Mesendoderm (in vitro differentiated cells): ENCODE data around the gene OR4Q3. TPM values are rescaled to one million over a fixed set of nuclear protein-coding genes. Genes with fewer than 3 reads are reported as not detected.
"Not testable (repeated sequence)": the region's sequence is repeated elsewhere in the genome, so short reads cannot be mapped to it uniquely, and the experiment has no call there.

Experiments used
- DNase-seq: peaks from one replicate; pipeline ENCODE4 v3.0.0; 2013
- H2AK5ac ChIP-seq: 2 replicates; pipeline ENCODE4 v1.6.1; 2013; ENCODE audit warnings: low read length, inconsistent platforms
- H2BK120ac ChIP-seq: 2 replicates; pipeline ENCODE4 v1.6.1; 2013; ENCODE audit warnings: low read depth, mild to moderate bottlenecking, low read length, moderate library complexity, mixed read lengths
- H2BK15ac ChIP-seq: replicated peaks from 2 replicates; pipeline ENCODE4 v1.6.1; 2013; ENCODE audit warnings: low read depth, mild to moderate bottlenecking, moderate library complexity
- H2BK5ac ChIP-seq: 2 replicates; pipeline ENCODE4 v1.6.1; 2013; ENCODE audit warnings: low read length, inconsistent platforms
- H3K18ac ChIP-seq: 2 replicates; pipeline ENCODE4 v1.6.1; 2013; ENCODE audit warnings: mild to moderate bottlenecking, low read length, mixed read lengths
- H3K23ac ChIP-seq: one replicate; pipeline ENCODE4 v1.6.1; 2013; ENCODE audit warnings: low read length
- H3K27ac ChIP-seq: 2 replicates; pipeline ENCODE4 v1.5.1; 2013; ENCODE audit warnings: low read depth, mild to moderate bottlenecking, inconsistent platforms, low read length, moderate library complexity
- H3K27me3 ChIP-seq: 2 replicates; pipeline ENCODE4 v1.6.1; 2013; ENCODE audit warnings: low read length, control low read depth, mild to moderate bottlenecking, inconsistent platforms; ENCODE audit not compliant: insufficient read depth, poor library complexity
- H3K36me3 ChIP-seq: 2 replicates; pipeline ENCODE4 v1.6.1; 2013; ENCODE audit warnings: low read length, inconsistent platforms; ENCODE audit not compliant: control insufficient read depth, insufficient read depth
- H3K4ac ChIP-seq: one replicate; pipeline ENCODE4 v1.6.1; 2013; ENCODE audit warnings: low read depth, mild to moderate bottlenecking, low read length, moderate library complexity
- H3K4me1 ChIP-seq: 2 replicates; pipeline ENCODE4 v1.6.1; 2013; ENCODE audit warnings: low read depth, low read length, inconsistent platforms; ENCODE audit not compliant: control insufficient read depth
- H3K4me2 ChIP-seq: 2 replicates; pipeline ENCODE4 v1.6.1; 2013; ENCODE audit warnings: low read length
- H3K4me3 ChIP-seq: 2 replicates; pipeline ENCODE4 v1.5.1; 2013; ENCODE audit warnings: mild to moderate bottlenecking, low read length
- H3K56ac ChIP-seq: one replicate; pipeline ENCODE4 v1.6.1; 2013; ENCODE audit warnings: low read length
- H3K79me1 ChIP-seq: 2 replicates; pipeline ENCODE4 v1.6.1; 2013; ENCODE audit warnings: low read length, inconsistent platforms
- H3K79me2 ChIP-seq: 2 replicates; pipeline ENCODE4 v1.6.1; 2013; ENCODE audit warnings: mild to moderate bottlenecking, low read length; ENCODE audit not compliant: control insufficient read depth, insufficient read depth
- H3K9ac ChIP-seq: 2 replicates; pipeline ENCODE4 v1.6.1; 2013; ENCODE audit warnings: low read length, inconsistent platforms
- H4K5ac ChIP-seq: one replicate; pipeline ENCODE4 v1.6.1; 2013; ENCODE audit warnings: low read length
- H4K8ac ChIP-seq: one replicate; pipeline ENCODE4 v1.6.1; 2013; ENCODE audit warnings: low read depth, mild to moderate bottlenecking, control low read depth, low read length, moderate library complexity
- WGBS: extraction: QIAGEN DNeasy Blood & Tissue Kit; methylation state at CpG from one replicate; pipeline ENCODE4 v1.1.7; 2013; ENCODE audit warnings: low lambda C conversion rate, missing lambda C conversion rate; ENCODE audit not compliant: insufficient coverage; ENCODE audit errors: extremely low coverage; 5-methylcytosine and 5-hydroxymethylcytosine counted together
- polyA plus RNA-seq, 2 experiments: library from polyadenylated mRNA; stranded (reverse); fragments of 200-250 nt; gene quantifications; one replicate each; pipeline ENCODE4 v1.2.3, GENCODE V29; 2013

The OR4Q3 gene
- polyA plus RNA-seq (2013, experiment 1 of 2): not detected
- polyA plus RNA-seq (2013, experiment 2 of 2): not detected

DNA sequence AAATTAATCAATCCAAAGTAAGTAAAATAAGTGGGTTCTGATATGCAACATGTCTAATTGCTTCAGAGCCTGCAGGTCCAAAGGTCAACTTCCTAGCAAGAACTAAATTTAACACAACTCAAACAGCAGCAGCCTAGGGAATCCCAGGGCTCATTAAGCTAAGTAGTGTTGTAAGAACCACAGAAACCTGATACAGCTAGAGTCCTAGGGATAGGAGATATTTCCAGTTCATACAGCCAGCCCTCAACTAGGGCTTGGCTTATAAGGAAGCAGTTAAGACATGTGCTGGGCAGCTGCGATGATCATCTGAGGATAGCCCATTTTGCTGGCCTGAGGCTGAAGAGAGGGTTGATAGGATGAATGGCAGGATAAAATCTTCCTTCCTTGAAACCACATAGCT lies at the start of gene OR4Q3:
Gene OR4Q3 (plus strand): TSS at position 316 of the 400 bp plus-strand sequence.
- Histone ChIP-seq H3K56ac (no peak within 1 kb of the TSS), H3K4me1 (no peaks in the 10 kb centered on the region), H3K23ac (no peak within 1 kb of the TSS), H3K4me2 (no peak within 1 kb of the TSS), H3K27me3 (no peaks in the 10 kb centered on the region), H3K36me3 (no peaks in the 10 kb centered on the region), H2AK5ac (no peak within 1 kb of the TSS), H4K8ac (no peak within 1 kb of the TSS), H3K9ac (no peak within 1 kb of the TSS), H3K4ac (no peak within 1 kb of the TSS), H3K79me1 (no peaks in the 10 kb centered on the region), H2BK120ac (no peak within 1 kb of the TSS), H3K79me2 (no peaks in the 10 kb centered on the region), H3K27ac (no peak within 1 kb of the TSS), H3K18ac (no peak within 1 kb of the TSS), H2BK15ac (no peak within 1 kb of the TSS), H2BK5ac (no peak within 1 kb of the TSS), H4K5ac (no peak within 1 kb of the TSS), H3K4me3 (no peak within 1 kb of the TSS)
- no peak for DNase-seq
- WGBS: no CpG with 5 or more reads among the region's 1 CpG

- Histone ChIP-seq H3K4ac (no peak overlapping the region), H3K4me1 (no peaks in the 10 kb centered on the region), H3K79me2 (no peaks in the 10 kb centered on the region), H3K9ac (no peak overlapping the region), H3K4me2 (no peak overlapping the region), H3K27me3 (no peaks in the 10 kb centered on the region), H3K56ac (no peak overlapping the region), H2BK15ac (no peak overlapping the region), H2BK120ac (no peak overlapping the region), H3K79me1 (no peaks in the 10 kb centered on the region), H3K4me3 (no peak overlapping the region), H3K27ac (no peak overlapping the region), H2AK5ac (no peak overlapping the region), H3K18ac (no peak overlapping the region), H4K8ac (no peak overlapping the region), H4K5ac (no peak overlapping the region), H2BK5ac (no peak overlapping the region), H3K23ac (no peak overlapping the region), H3K36me3 (no peaks in the 10 kb centered on the region)
- DNase-seq: no peak
Measured at GRCh38 chr14:19729359-19729758, 14.0 kb upstream of the OR4Q3 start.

DNA sequence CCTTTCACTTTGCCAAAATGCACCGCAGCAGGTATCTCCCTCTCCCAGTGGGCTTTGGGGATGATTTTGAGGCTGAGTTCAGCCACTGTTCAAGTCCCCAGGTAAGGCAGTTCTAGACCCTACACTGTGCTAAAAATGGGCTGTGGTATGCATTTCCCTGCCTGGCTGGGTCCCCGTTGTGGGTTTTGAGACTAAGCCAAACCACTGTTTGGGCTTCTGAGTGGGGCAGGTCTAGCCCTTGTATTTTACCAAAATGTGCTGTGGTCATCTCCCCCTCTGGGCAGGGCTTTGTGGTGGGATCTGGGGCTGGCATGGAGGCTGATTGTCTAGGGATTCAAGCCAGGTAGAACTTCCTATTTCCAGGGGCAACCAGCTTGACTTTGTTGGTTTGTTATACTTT lies 13.6 kb upstream of the OR4Q3 start:
- Histone ChIP-seq H3K79me1 (no peaks in the 10 kb centered on the region), H3K27ac (no peak overlapping the region), H2AK5ac (no peak overlapping the region), H3K4me1 (no peaks in the 10 kb centered on the region), H2BK5ac (no peak overlapping the region), H4K5ac (no peak overlapping the region), H2BK120ac (no peak overlapping the region), H3K79me2 (no peaks in the 10 kb centered on the region), H3K4me2 (no peak overlapping the region), H3K4ac (no peak overlapping the region), H3K27me3 (no peaks in the 10 kb centered on the region), H4K8ac (no peak overlapping the region), H3K18ac (no peak overlapping the region), H3K36me3 (no peaks in the 10 kb centered on the region), H3K56ac (no peak overlapping the region), H3K9ac (no peak overlapping the region), H3K23ac (no peak overlapping the region), H2BK15ac (no peak overlapping the region), H3K4me3 (no peak overlapping the region)
- no CpG with 5 or more reads among the region's 2 CpGs for WGBS
- no peak for DNase-seq

DNA sequence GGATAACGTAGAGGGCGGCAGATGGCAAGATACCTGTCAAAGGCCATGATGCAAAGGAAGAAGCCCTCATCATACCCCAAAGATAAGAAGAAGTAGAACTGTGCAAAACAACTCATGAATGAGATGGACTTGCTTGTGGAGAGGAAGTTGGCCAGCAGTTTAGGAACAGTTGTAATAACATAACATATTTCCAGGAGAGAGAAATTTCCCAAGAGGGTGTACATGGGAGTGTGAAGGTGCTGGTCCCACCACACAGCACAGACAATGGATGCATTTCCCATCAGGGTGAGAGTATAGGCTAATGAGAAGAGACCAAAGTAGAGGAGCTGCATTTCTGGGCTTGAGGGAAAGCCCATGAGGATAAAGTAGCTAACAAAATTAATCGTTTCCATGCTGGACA lies 9.5 kb upstream of the OR4Q3 start:
- not testable (repeated sequence) for H3K23ac ChIP-seq, H3K9ac ChIP-seq
- WGBS: no CpG with 5 or more reads among the region's 3 CpGs

GRCh38 chr14:19752316-19752715 lies 8.9 kb downstream of the OR4Q3 start:
- not testable (repeated sequence) for H3K4me1 ChIP-seq, H3K4me3 ChIP-seq, H3K27ac ChIP-seq, H2BK120ac ChIP-seq, H3K23ac ChIP-seq, H2AK5ac ChIP-seq, H3K56ac ChIP-seq, H3K36me3 ChIP-seq, H3K4ac ChIP-seq, H3K4me2 ChIP-seq, H3K79me2 ChIP-seq, H2BK15ac ChIP-seq, H3K18ac ChIP-seq, H4K8ac ChIP-seq, H3K9ac ChIP-seq, H3K27me3 ChIP-seq, DNase-seq, H2BK5ac ChIP-seq, H3K79me1 ChIP-seq, H4K5ac ChIP-seq

More for the DNA sequence above, 9.5 kb upstream of the OR4Q3 start:
- H3K56ac ChIP-seq, H3K4ac ChIP-seq, H4K8ac ChIP-seq, H3K79me1 ChIP-seq, H2BK15ac ChIP-seq, DNase-seq, H3K27me3 ChIP-seq, H3K79me2 ChIP-seq, H3K4me1 ChIP-seq, H2BK120ac ChIP-seq, H3K4me2 ChIP-seq, H2BK5ac ChIP-seq, H3K4me3 ChIP-seq, H4K5ac ChIP-seq, H2AK5ac ChIP-seq, H3K27ac ChIP-seq, H3K36me3 ChIP-seq, H3K18ac ChIP-seq: not testable (repeated sequence)

DNA sequence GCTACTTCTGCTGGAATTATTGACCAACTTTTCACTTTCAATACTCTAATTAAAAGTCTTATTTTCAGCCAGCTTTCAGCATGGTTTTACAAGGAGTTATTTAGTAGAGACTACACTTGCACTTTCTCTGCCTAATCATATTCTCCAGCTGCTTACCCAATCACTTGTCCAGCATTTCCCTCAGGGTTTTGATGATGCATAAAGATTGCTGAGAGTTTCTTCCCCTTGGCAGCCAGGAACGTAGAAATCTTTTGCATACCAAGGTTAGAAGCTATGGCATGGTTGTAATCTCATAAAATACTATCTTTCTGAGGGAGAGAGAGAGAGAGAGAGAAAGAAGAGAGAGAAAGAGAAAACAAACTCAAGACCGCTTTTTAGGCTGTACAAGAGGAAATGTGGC lies 10.8 kb downstream of the OR4Q3 start:
- Histone ChIP-seq H3K27me3 (no peaks in the 10 kb centered on the region), H3K4ac (no peak overlapping the region), H2BK5ac (no peak overlapping the region), H3K23ac (no peak overlapping the region), H4K5ac (no peak overlapping the region), H3K4me3 (no peak overlapping the region), H3K36me3 (no peaks in the 10 kb centered on the region), H2AK5ac (no peak overlapping the region), H2BK15ac (no peak overlapping the region), H3K79me1 (no peaks in the 10 kb centered on the region), H4K8ac (no peak overlapping the region), H3K4me2 (no peak overlapping the region), H3K4me1 (no peaks in the 10 kb centered on the region), H3K56ac (no peak overlapping the region), H2BK120ac (no peak overlapping the region), H3K9ac (no peak overlapping the region), H3K79me2 (no peaks in the 10 kb centered on the region), H3K27ac (no peak overlapping the region), H3K18ac (no peak overlapping the region)
- no CpG with 5 or more reads among the region's 2 CpGs for WGBS
- no peak for DNase-seq
